Transverse colon (tissue), 3 donors: ENCODE data around the gene C2orf81.

Experiments used
- POLR2A ChIP-seq: fragments of 450-650 bp; IDR thresholded peaks from one replicate; pipeline ENCODE4 v1.6.1; 2016; ENCODE audit warnings: antibody characterized with exemption, mild to moderate bottlenecking, moderate library complexity
- TF ChIP-seq, protein P1 (sequence below), 5 experiments: fragments of 200-600 bp in 3 of 5; fragments of 450-650 bp in 2 of 5; sonication (generic) in 3 of 5; IDR thresholded peaks; 1 replicate in 2 of 5; 2 replicates in 3 of 5; pipeline ENCODE4 v1.5.1; 2016 to 2017; ENCODE audit warnings: antibody characterized with exemption in 5 of 5, inconsistent platforms in 3 of 5, mild to moderate bottlenecking in 2 of 5, moderate library complexity in 1 of 5

DNA sequence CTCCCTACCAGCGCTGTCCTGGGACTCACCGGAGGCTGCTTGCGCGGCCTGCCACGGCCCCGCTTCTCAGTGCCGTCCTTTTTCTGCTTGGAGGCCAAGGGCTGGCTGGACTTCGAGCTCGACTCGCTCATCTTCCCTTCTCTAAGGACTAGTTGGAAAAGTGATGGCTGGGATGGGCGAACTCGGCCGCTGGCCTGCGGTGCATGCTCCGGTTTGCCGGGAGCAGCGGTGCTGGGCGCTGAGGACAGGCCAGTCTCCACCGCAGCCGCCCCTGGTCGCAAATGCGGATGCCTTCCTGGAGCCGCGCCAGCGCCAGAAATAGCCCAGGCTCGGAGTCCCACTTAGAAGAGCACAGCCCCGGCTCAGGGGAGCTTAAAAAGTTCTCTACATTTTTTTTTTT lies 3.1 kb downstream of the C2orf81 start:
- TF ChIP-seq, protein P1, sequence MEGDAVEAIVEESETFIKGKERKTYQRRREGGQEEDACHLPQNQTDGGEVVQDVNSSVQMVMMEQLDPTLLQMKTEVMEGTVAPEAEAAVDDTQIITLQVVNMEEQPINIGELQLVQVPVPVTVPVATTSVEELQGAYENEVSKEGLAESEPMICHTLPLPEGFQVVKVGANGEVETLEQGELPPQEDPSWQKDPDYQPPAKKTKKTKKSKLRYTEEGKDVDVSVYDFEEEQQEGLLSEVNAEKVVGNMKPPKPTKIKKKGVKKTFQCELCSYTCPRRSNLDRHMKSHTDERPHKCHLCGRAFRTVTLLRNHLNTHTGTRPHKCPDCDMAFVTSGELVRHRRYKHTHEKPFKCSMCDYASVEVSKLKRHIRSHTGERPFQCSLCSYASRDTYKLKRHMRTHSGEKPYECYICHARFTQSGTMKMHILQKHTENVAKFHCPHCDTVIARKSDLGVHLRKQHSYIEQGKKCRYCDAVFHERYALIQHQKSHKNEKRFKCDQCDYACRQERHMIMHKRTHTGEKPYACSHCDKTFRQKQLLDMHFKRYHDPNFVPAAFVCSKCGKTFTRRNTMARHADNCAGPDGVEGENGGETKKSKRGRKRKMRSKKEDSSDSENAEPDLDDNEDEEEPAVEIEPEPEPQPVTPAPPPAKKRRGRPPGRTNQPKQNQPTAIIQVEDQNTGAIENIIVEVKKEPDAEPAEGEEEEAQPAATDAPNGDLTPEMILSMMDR (IDR thresholded peaks at IDR 0.05) = no peak
- TF ChIP-seq POLR2A = no peak
